ENCODE results near the gene GNG4.

DNA sequence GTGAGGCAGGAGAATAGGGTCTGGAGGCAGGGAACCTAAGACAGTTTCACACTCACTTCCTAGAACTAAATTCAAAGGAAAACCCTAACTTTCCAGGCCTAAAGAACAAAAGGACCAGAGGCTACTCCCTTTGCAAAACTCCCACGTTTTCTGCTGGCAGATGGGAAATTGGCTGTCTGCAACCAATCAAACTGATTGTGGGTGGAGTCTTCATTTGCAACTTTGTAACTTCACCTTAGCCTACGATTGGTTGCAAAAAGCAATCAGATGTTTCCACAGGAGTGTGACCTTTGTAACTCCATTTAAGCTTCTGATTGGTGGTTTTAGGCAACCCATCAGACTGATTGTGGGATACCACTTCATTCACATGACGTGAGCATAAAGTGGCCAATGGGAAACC is 19.7 kb upstream of the GNG4 start:
- TF ChIP-seq POLR2A (IDR thresholded peaks at IDR 0.05; ENCODE audit: low read depth, low read length) (no peak), PAX5 (IDR thresholded peaks at IDR 0.05; ENCODE audit: insufficient read depth, low read length, severe bottlenecking) (no peak), SPI1 (IDR thresholded peaks at IDR 0.05; ENCODE audit: low read depth, low read length) (no peak)
